ENCODE data around the gene RNF123.
"Not testable (repeated sequence)": the region's sequence is repeated elsewhere in the genome, so short reads cannot be mapped to it uniquely, and the experiment has no call there.

RNF123 gene

GRCh38 chr3:49732597-49732996, 43.2 kb downstream of the RNF123 start:
- TF ChIP-seq, protein P1, sequence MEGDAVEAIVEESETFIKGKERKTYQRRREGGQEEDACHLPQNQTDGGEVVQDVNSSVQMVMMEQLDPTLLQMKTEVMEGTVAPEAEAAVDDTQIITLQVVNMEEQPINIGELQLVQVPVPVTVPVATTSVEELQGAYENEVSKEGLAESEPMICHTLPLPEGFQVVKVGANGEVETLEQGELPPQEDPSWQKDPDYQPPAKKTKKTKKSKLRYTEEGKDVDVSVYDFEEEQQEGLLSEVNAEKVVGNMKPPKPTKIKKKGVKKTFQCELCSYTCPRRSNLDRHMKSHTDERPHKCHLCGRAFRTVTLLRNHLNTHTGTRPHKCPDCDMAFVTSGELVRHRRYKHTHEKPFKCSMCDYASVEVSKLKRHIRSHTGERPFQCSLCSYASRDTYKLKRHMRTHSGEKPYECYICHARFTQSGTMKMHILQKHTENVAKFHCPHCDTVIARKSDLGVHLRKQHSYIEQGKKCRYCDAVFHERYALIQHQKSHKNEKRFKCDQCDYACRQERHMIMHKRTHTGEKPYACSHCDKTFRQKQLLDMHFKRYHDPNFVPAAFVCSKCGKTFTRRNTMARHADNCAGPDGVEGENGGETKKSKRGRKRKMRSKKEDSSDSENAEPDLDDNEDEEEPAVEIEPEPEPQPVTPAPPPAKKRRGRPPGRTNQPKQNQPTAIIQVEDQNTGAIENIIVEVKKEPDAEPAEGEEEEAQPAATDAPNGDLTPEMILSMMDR (IDR thresholded peaks at IDR 0.05; ENCODE audit: extremely low read depth, missing control alignments), result no peak
- DNase-seq (ENCODE audit: low spot score), result no peak

DNA sequence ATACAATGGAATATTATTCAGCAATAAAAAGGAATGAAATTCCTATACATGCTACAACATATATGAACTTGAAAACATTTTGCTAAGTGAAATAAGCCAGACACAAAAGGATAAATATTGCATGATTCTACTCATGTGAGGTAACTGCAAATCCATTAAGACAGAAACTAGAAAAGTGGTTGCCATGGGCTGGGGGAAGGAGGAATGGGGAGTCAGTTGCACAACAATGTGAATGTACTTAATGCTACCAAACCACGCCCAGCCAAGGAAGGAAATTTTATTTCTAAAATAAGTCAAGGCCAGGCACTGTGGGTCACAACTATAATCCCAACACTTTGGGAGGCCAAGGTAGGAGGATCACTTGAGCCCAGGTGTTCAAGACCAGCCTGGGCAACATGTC, 44.2 kb downstream of the RNF123 start:
- TF ChIP-seq, protein P1 (IDR thresholded peaks at IDR 0.05; ENCODE audit: extremely low read depth, missing control alignments), result no peak
- DNase-seq (ENCODE audit: low spot score), result no peak

- TF ChIP-seq, protein P1 (IDR thresholded peaks at IDR 0.05; ENCODE audit: extremely low read depth, missing control alignments), result no peak
- DNase-seq (ENCODE audit: low spot score), result no peak
Observed at GRCh38 chr3:49734752-49735151, 45.4 kb downstream of the RNF123 start.

DNA sequence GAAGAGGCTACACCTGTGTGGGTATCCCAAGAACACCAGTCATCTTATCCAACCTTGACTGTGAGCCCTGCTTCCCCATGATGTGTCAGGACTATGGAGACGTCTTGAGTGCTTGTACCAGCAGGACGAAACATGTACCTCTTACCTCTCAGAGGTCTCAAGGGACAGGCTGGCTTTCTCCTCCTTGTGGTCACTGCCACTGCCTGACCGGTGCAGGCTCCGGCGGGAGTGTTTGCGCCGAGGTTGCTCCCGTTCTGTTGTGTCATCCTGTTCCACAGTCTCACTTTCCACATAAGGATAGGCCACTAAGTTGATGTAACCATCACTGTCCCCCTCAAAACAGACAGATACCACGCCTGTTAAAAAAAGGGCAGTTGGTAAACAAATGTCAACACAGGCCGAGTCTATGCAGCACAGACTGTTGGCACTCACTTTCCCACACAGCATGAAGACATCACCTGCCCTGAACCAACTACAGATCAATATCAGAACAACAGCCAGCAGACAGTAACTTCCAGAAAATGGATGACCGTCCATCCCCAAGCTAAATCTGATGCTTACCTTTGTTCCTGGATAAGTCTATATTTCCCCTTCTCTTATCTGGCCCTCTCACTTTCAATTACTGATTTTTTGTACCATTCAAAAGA, 48.8 kb downstream of the RNF123 start:
- DNase-seq (ENCODE audit: low spot score), result no peak
- TF ChIP-seq, protein P1 (IDR thresholded peaks at IDR 0.05; ENCODE audit: extremely low read depth, missing control alignments), result no peak

- TF ChIP-seq, protein P1 (IDR thresholded peaks at IDR 0.05; ENCODE audit: extremely low read depth, missing control alignments), result no peak
- DNase-seq (ENCODE audit: low spot score), result no peak
Observed at GRCh38 chr3:49740427-49740826, 51.1 kb downstream of the RNF123 start.

DNA sequence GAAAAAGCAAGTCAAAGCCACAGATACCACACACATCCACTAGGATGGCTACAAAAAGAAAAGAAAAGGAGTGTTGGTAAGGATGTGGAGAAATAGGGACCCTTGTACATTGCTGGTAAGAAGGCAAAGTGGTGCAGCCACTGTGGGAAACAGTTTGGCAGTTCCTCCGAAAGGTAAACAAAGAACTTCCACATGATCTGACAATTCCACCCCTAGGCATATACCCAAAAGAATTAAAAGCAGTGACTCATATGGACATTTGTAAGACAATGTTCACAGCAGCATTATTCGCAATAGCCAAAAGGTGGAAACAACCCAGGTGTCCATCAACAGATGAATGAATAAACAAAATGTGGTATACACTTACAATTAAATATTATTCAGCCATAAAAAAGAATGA, 56.6 kb downstream of the RNF123 start:
- TF ChIP-seq, protein P1 (IDR thresholded peaks at IDR 0.05; ENCODE audit: extremely low read depth, missing control alignments), result no peak
- DNase-seq (ENCODE audit: low spot score), result no peak

DNA sequence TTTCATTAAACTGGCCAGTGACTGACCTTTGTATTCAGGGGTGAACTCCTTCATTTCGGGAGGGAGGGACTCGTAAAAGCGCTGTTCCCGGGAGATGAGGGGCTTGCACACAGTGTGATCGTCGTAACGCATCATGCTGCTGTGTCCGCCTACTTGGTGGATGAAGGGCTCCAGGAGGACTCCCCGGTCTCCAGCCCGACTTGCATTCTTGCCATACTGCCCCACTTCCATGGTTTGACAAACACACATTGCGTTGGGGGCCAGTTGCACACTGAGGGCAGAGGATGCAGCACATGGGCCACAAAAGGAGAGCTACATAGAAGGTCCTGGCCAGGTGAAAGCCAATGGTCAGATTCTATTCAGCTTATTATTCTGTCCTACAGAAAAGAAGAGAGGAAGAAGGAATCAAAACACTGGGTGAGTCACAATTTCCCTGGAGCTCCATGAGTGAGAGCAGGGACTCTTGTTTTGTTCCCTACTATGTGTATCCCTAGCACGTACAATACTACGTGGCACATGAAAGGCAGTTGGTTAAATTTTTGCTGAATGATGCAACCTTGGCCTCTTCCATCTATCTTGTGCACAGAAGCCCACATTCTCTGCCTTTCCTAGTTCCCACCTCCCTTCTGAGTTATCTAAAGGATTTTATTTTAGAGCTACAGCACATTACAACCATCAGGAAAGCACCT, 58.6 kb downstream of the RNF123 start:
- TF ChIP-seq, protein P1 (IDR thresholded peaks at IDR 0.05; ENCODE audit: extremely low read depth, missing control alignments), result no peak

DNA sequence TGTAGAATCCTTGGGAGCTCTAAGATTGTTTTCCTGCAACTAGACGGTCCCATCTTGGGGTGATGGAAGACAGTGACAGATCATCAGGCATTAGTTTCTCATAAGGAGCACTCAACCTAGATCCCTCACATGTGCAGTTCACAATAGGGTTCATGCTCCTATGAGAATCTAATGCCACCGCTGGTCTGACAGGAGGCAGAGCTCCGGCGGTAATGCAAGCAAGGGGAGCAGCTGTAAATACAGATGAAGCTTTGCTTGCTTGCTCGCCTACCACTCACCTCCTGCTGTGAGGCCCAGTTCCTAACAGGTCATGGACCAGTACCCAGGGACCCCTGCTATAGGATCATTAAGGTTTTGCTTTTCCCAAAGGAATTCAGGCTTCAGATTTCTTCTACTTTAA, 59.5 kb downstream of the RNF123 start:
- not testable (repeated sequence) for DNase-seq (ENCODE audit: low spot score)

More for the DNA sequence above, 58.6 kb downstream of the RNF123 start:
- no peak for DNase-seq (ENCODE audit: low spot score)

Measured in GM20000 (cell line).